CD14-positive monocyte (primary cell): ENCODE measurements around the gene DHX40. TPM values are rescaled to one million over a fixed set of nuclear protein-coding genes. Genes with fewer than 3 reads are reported as not detected.
A peak's percentile ranks its signal among the peaks of the same experiment; 100 is the strongest.

ENCODE experiments used
- DNase-seq, 3 donors: peaks; one replicate each; pipeline ENCODE4 v3.0.0-alpha.2; 2011 to 2022
- H2AFZ ChIP-seq: 2 replicates; pipeline ENCODE4 v1.6.0; 2012; ENCODE audit warnings: mild to moderate bottlenecking, low read depth, low read length, inconsistent platforms; ENCODE audit not compliant: insufficient read depth, poor library complexity, severe bottlenecking
- H3K27ac ChIP-seq, 2 donors: 1 replicate in 1 of 2; 2 replicates in 1 of 2; pipeline ENCODE4 v1.5.1; 2012 to 2013; ENCODE audit warnings: low read length in 2 of 2, control low read depth in 1 of 2, inconsistent platforms in 1 of 2, low read depth in 1 of 2, mild to moderate bottlenecking in 1 of 2
- H3K27me3 ChIP-seq, 2 donors: one replicate each; pipeline versions ENCODE4 v1.6.0 to v1.6.1; 2011 to 2013; ENCODE audit warnings: low read length in 2 of 2; ENCODE audit not compliant: control insufficient read depth in 2 of 2, insufficient read depth in 2 of 2
- H3K36me3 ChIP-seq, 2 donors: replicated peaks in 1 of 2; 1 replicate in 1 of 2; 2 replicates in 1 of 2; pipeline versions ENCODE4 v1.5.1 to v1.6.1; 2012 to 2013; ENCODE audit warnings: low read length in 2 of 2, control low read depth in 1 of 2, inconsistent platforms in 1 of 2, mild to moderate bottlenecking in 1 of 2; ENCODE audit not compliant: insufficient read depth in 2 of 2, control insufficient read depth in 1 of 2
- H3K4me1 ChIP-seq, 2 donors: 1 replicate in 1 of 2; 2 replicates in 1 of 2; pipeline versions ENCODE4 v1.5.1 to v1.6.1; 2012 to 2013; ENCODE audit warnings: low read length in 2 of 2, control low read depth in 1 of 2, inconsistent platforms in 1 of 2, mild to moderate bottlenecking in 1 of 2, moderate library complexity in 1 of 2; ENCODE audit not compliant: insufficient read depth in 2 of 2, control insufficient read depth in 1 of 2
- H3K4me2 ChIP-seq: replicated peaks from 2 replicates; pipeline ENCODE3; 2012; ENCODE audit warnings: low read length, moderate library complexity, mild to moderate bottlenecking; ENCODE audit not compliant: poor library complexity, severe bottlenecking; ENCODE audit errors: extremely low read depth
- H3K4me3 ChIP-seq, 3 experiments: fragments of 200-600 bp in 1 of 3; sonication (generic) in 1 of 3; replicated peaks in 1 of 3; 1 replicate in 2 of 3; 2 replicates in 1 of 3; pipeline ENCODE4 v1.5.1; 2011 to 2013; ENCODE audit warnings: low read length in 3 of 3, mild to moderate bottlenecking in 3 of 3, control low read depth in 2 of 3, low read depth in 2 of 3, inconsistent platforms in 1 of 3, moderate library complexity in 1 of 3
- H3K79me2 ChIP-seq: 2 replicates; pipeline ENCODE4 v1.6.0; 2012; ENCODE audit warnings: mild to moderate bottlenecking, control low read depth, inconsistent platforms, low read length, moderate library complexity; ENCODE audit not compliant: insufficient read depth
- H3K9ac ChIP-seq: 2 replicates; pipeline ENCODE4 v1.6.0; 2017; ENCODE audit warnings: low read length, mild to moderate bottlenecking; ENCODE audit not compliant: insufficient read depth, poor library complexity, severe bottlenecking
- H3K9me3 ChIP-seq, 2 donors: replicated peaks in 1 of 2; 1 replicate in 1 of 2; 2 replicates in 1 of 2; pipeline versions ENCODE4 v1.5.1 to v1.6.1; 2012 to 2013; ENCODE audit warnings: low read length in 2 of 2, control low read depth in 1 of 2; ENCODE audit not compliant: control insufficient read depth in 1 of 2, insufficient read depth in 1 of 2
- H4K20me1 ChIP-seq: 2 replicates; pipeline ENCODE4 v1.6.0; 2012; ENCODE audit warnings: mild to moderate bottlenecking, low read length, control low read depth, moderate library complexity; ENCODE audit not compliant: insufficient read depth
- H3K27ac Mint-ChIP-seq, 7 donors: one replicate each; pipeline ENCODE4 v1.8.0; 2020; ENCODE audit warnings: mild to moderate bottlenecking in 7 of 7, mixed read lengths in 7 of 7, moderate library complexity in 6 of 7, inconsistent platforms in 2 of 7
- H3K27me3 Mint-ChIP-seq, 3 donors: one replicate each; pipeline ENCODE4 v1.8.0; 2021 to 2022; ENCODE audit warnings: low read depth in 3 of 3, mild to moderate bottlenecking in 3 of 3, mixed read lengths in 3 of 3, moderate library complexity in 3 of 3, inconsistent platforms in 1 of 3
- H3K36me3 Mint-ChIP-seq, 2 donors: one replicate each; pipeline ENCODE4 v1.8.0; 2020; ENCODE audit warnings: mixed read lengths in 2 of 2, inconsistent platforms in 1 of 2, mild to moderate bottlenecking in 1 of 2
- H3K4me1 Mint-ChIP-seq: one replicate; pipeline ENCODE4 v1.8.0; 2020; ENCODE audit warnings: mild to moderate bottlenecking, mixed read lengths
- H3K4me3 Mint-ChIP-seq, 2 donors: one replicate each; pipeline ENCODE4 v1.8.0; 2020; ENCODE audit warnings: mild to moderate bottlenecking in 2 of 2, mixed read lengths in 2 of 2, moderate library complexity in 1 of 2
- H3K9me3 Mint-ChIP-seq, 7 donors: one replicate each; pipeline ENCODE4 v1.8.0; 2020 to 2022; ENCODE audit warnings: mixed read lengths in 7 of 7, mild to moderate bottlenecking in 6 of 7, moderate library complexity in 6 of 7, inconsistent platforms in 2 of 7
- CTCF ChIP-seq: fragments of 200-600 bp; IDR thresholded peaks from one replicate; pipeline ENCODE4 v1.8.0; 2022; ENCODE audit warnings: antibody characterized with exemption, mild to moderate bottlenecking
- WGBS: methylation state at CpG from one replicate; pipeline ENCODE4 v1.1.5; 2013; ENCODE audit warnings: missing lambda C conversion rate; ENCODE audit not compliant: insufficient coverage; 5-methylcytosine and 5-hydroxymethylcytosine counted together
- intact Hi-C, 2 donors: fragments of 100-400 bp; cut with micrococcal nuclease; formaldehyde crosslinking; loops; one replicate each; pipeline versions ENCODE4 v1.15.0 to v1.15.1; 2023
- polyA plus RNA-seq, 3 donors: library from polyadenylated mRNA; depleted of rRNA in 1 of 3; unstranded in 2 of 3; stranded (reverse) in 1 of 3; fragments of 300-500 nt in 2 of 3; fragments of >200 nt in 1 of 3; fragmentation: Illumina TruSeq in 2 of 3; gene quantifications; 1 replicate in 2 of 3; 2 replicates in 1 of 3; pipeline ENCODE4 v1.2.3, GENCODE V29; 2012 to 2021

The DHX40 gene
- polyA plus RNA-seq, 3 donors: 12.4 to 22.0 (median 21.0) TPM

GRCh38 chr17:59617156-59617732 is 51.8 kb downstream of the DHX40 start:
- Histone ChIP-seq H3K36me3 (no peaks in the 10 kb centered on the region), H3K4me3 (no peak overlapping the region), H2AFZ (no peak overlapping the region), H4K20me1 (peaks cover 17% of the 10 kb centered on the region), H3K79me2 (peaks cover 38% of the 10 kb centered on the region), H3K9me3 (no peaks in the 10 kb centered on the region), H3K27me3 (no peaks in the 10 kb centered on the region), H3K4me2 (no peak overlapping the region), H3K27ac (no peak overlapping the region), H3K9ac (no peak overlapping the region), H3K4me1 (peaks cover 23 to 29% of the 10 kb centered on the region in 2 donors)
- Mint-ChIP-seq H3K27ac (peak overlapping the region in 1 of 7 donors; percentile 32), H3K36me3 (peaks cover 0 to 3% of the 10 kb centered on the region in 2 donors), H3K4me3 (no peak overlapping the region), H3K27me3 (peaks cover 0 to 1% (median 0%) of the 10 kb centered on the region in 3 donors), H3K9me3 (no peaks in the 10 kb centered on the region), H3K4me1 (peaks cover 24% of the 10 kb centered on the region)
- peak in 1 of 3 donors; percentile 6 for DNase-seq
- no peak for TF ChIP-seq CTCF
- intact Hi-C loops: loop anchor here in 1 of 2 donors (5.0 kb wide), 1 partner anchor 50 kb away; no protein-coding TSS in a partner anchor
- no CpG with 5 or more reads among the region's 1 CpG for WGBS

- peaks cover 0 to 3% of the 10 kb centered on the region in 2 donors for H3K36me3 Mint-ChIP-seq
- peak overlapping the region; percentile 84 for H3K4me2 ChIP-seq
- peak overlapping the region; percentile 83 for H2AFZ ChIP-seq
- no peaks in the 10 kb centered on the region for H3K36me3 ChIP-seq
- H3K4me1 Mint-ChIP-seq: peaks cover 38% of the 10 kb centered on the region
- DNase-seq: no peak
- H3K9me3 ChIP-seq: no peaks in the 10 kb centered on the region
- H3K9me3 Mint-ChIP-seq: no peaks in the 10 kb centered on the region
- intact Hi-C loops: loop anchor here in 1 of 2 donors (5.0 kb wide), 1 partner anchor 48 kb away; no protein-coding TSS in a partner anchor
- H3K27ac Mint-ChIP-seq: peak overlapping the region; percentile 99 to 100 (median 99)
- no peaks in the 10 kb centered on the region for H3K27me3 ChIP-seq
- 0% methylated on average over 6 of the region's 11 CpGs for WGBS
- H4K20me1 ChIP-seq: peaks cover 34% of the 10 kb centered on the region
- peak overlapping the region; percentile 71 to 100 (median 78) for H3K4me3 ChIP-seq
- H3K27ac ChIP-seq: peak overlapping the region; percentile 98 to 100
- TF ChIP-seq CTCF: no peak
- H3K4me3 Mint-ChIP-seq: peak overlapping the region; percentile 92 to 96
- peaks cover 56% of the 10 kb centered on the region for H3K79me2 ChIP-seq
- H3K4me1 ChIP-seq: peaks cover 33 to 46% of the 10 kb centered on the region in 2 donors
- H3K27me3 Mint-ChIP-seq: peaks cover 0 to 1% (median 0%) of the 10 kb centered on the region in 3 donors
- H3K9ac ChIP-seq: peak overlapping the region; percentile 100
Measured at GRCh38 chr17:59619035-59619297, 53.6 kb downstream of the DHX40 start.
